Cardiac septum (tissue), 1 donor: ENCODE measurements around the gene INSL4. TPM values are rescaled to one million over a fixed set of nuclear protein-coding genes. Genes with fewer than 3 reads are reported as not detected.

Source experiments
- total RNA-seq: library from RNA; stranded (reverse); fragmentation: NEBNext Ultra II Directional; extraction: Animal tissue kit (Norgen Biotek cat#: 25700); gene quantifications from one replicate; pipeline ENCODE4 v1.2.1, GENCODE V29; 2021
- donor health status: DM: no; HTN: no; CAD: no.

Gene INSL4
- total RNA-seq, 1 donor from 2014 or later, result not detected

Other genes starting within 250 kb of the INSL4 start
- 52.8 TPM for gene JAK2, start 246.1 kb upstream of the INSL4 start, total RNA-seq
- not detected for gene INSL6, start 45.8 kb upstream of the INSL4 start, total RNA-seq
- gene RLN2, start 73.3 kb downstream of the INSL4 start, total RNA-seq, result 0.35 TPM
- 0.32 TPM for gene RLN1, start 108.5 kb downstream of the INSL4 start, total RNA-seq
- 28.9 TPM for gene PLGRKT, start 206.5 kb downstream of the INSL4 start, total RNA-seq
- gene CD274, start 219.1 kb downstream of the INSL4 start, total RNA-seq, result 17.9 TPM